Chondrocyte (in vitro differentiated cells): Measurements from ENCODE around the gene NUDT3. TPM values are rescaled to one million over a fixed set of nuclear protein-coding genes. Genes with fewer than 3 reads are reported as not detected.

Experiments used
- DNase-seq: peaks from one replicate; pipeline ENCODE4 v3.0.0; 2021; ENCODE audit warnings: mixed read lengths, low spot score
- H3K27ac Mint-ChIP-seq: one replicate; pipeline ENCODE4 v1.8.0; 2021; ENCODE audit warnings: mild to moderate bottlenecking, moderate library complexity, mixed read lengths; ENCODE audit not compliant: unreplicated experiment
- H3K27me3 Mint-ChIP-seq: 2 replicates; pipeline ENCODE4 v1.8.0; 2021; ENCODE audit warnings: low read depth, mixed read lengths
- H3K36me3 Mint-ChIP-seq: 2 replicates; pipeline ENCODE4 v1.8.0; 2021; ENCODE audit warnings: low read depth, mixed read lengths
- H3K4me1 Mint-ChIP-seq: 2 replicates; pipeline ENCODE4 v1.8.0; 2021; ENCODE audit warnings: low read depth, mild to moderate bottlenecking, mixed read lengths
- H3K4me3 Mint-ChIP-seq: one replicate; pipeline ENCODE4 v1.8.0; 2021; ENCODE audit warnings: mild to moderate bottlenecking, moderate library complexity, mixed read lengths; ENCODE audit not compliant: unreplicated experiment
- H3K9me3 Mint-ChIP-seq: 2 replicates; pipeline ENCODE4 v1.8.0; 2021; ENCODE audit warnings: low read depth, mixed read lengths
- CTCF ChIP-seq: fragments of 200-600 bp; sonication (generic); IDR thresholded peaks from 2 replicates; pipeline ENCODE4 v1.5.0; 2021; ENCODE audit warnings: antibody characterized with exemption, mild to moderate bottlenecking, moderate library complexity
- total RNA-seq: library from RNA; stranded (reverse); gene quantifications from 3 replicates; pipeline ENCODE4 v1.2.1, GENCODE V29; 2021

The NUDT3 gene
- total RNA-seq, 1 donor from 2014 or later, result 22.0 TPM

GRCh38 chr6:34237722-34238584, 154.5 kb downstream of the NUDT3 start:
- DNase-seq, result peak; percentile 63
- Mint-ChIP-seq H3K36me3 (peaks cover 1% of the 10 kb centered on the region), H3K4me1 (peaks cover 14% of the 10 kb centered on the region), H3K27me3 (no peaks in the 10 kb centered on the region), H3K27ac (no peak overlapping the region), H3K4me3 (peak overlapping the region; percentile 65), H3K9me3 (no peaks in the 10 kb centered on the region)
- TF ChIP-seq CTCF, result peak; percentile 65

DNA sequence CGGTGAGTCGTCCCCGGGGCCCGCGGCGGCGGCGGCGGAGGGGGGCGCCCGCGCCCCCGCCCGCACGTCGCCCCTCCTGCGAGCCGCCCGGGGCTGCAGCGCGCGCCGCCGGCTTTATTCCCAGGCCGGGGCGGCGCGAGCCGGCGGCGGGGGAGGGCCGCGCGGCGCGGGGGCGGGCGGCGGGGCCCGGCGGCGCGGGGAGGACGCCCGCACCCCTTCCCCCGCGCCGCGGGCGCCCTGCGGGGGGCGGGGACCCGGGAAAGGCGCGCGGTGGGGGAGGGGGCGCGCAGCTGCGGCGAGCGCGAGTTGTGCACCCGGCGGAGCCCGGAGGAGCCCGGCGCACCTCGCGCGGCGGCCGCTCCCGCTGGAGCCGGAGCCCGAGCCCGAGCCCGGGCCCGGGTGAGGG, 155.2 kb downstream of the NUDT3 start:
- no peak overlapping the region for H3K4me3 Mint-ChIP-seq
- no peak overlapping the region for H3K27ac Mint-ChIP-seq
- DNase-seq, result no peak
- H3K36me3 Mint-ChIP-seq, result peaks cover 1% of the 10 kb centered on the region
- peaks cover 9% of the 10 kb centered on the region for H3K4me1 Mint-ChIP-seq
- H3K27me3 Mint-ChIP-seq, result no peaks in the 10 kb centered on the region
- no peak for TF ChIP-seq CTCF
- H3K9me3 Mint-ChIP-seq, result no peaks in the 10 kb centered on the region

DNA sequence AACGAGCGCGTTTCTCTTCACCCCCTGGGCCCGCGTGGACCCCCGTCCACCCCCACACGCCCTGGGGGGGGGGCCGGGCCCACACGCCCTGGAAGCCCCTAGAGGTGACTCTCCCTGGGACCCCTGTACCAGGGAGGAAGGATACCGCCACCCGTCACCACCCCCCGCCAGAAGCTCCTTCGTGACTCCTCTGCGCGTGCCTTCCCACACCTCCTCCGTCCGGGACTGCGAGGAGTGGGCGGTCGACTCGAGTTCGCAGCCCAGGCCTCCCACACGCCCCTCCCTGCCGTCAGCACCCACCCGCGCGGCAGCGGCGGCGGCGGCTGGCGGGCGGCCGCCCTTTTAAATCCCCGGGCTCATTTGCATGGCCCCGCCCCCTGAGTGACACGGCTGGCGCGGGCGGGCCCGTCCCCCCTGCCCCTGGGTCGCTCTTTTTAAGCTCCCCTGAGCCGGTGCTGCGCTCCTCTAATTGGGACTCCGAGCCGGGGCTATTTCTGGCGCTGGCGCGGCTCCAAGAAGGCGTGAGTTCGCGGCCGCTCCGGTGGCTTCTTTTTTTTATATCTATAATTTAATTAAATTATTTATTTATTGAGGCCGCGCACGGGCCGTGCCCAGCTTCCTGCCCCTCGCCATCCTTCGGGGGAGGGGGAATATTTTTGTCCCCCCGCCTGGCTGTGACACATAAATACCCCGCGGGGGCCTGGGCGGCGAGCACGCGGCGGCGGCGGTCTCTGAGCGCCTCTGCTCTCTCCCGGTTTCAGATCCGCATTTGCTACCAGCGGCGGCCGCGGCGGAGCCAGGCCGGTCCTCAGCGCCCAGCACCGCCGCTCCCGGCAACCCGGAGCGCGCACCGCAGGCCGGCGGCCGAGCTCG, 155.8 kb downstream of the NUDT3 start, which contains the start of gene HMGA1:
TSS of gene HMGA1 (plus strand) at position 431 of the 873 bp plus-strand sequence. CDS start 3,908 bp downstream, outside the sequence.
- H3K4me3 Mint-ChIP-seq, result peak within 1 kb of the TSS; percentile 65
- H3K27me3 Mint-ChIP-seq, result no peaks in the 10 kb centered on the region
- DNase-seq, result peak; percentile 74
- H3K4me1 Mint-ChIP-seq, result peaks cover 9% of the 10 kb centered on the region
- TF ChIP-seq CTCF, result no peak
- H3K9me3 Mint-ChIP-seq, result no peaks in the 10 kb centered on the region
- peaks cover 1% of the 10 kb centered on the region for H3K36me3 Mint-ChIP-seq
- peak within 1 kb of the TSS; percentile 65 for H3K27ac Mint-ChIP-seq

DNA sequence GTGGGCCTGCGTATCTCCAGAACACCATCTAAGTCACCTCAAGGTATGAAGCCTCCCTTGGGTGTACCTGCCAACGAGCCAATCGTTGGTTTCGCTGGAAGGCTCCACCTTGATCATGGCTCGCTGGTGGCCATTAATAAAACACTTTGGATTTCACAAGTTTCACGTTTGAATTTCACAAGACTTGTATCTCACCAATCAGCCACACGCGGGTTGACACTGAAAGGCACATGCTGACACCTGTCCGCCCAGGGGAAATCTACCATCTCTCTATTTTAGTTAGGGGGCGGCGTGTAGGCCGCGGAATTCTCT, 156.4 kb downstream of the NUDT3 start:
- TF ChIP-seq CTCF, result no peak
- peak overlapping the region; percentile 65 for H3K27ac Mint-ChIP-seq
- H3K9me3 Mint-ChIP-seq, result no peaks in the 10 kb centered on the region
- peaks cover 9% of the 10 kb centered on the region for H3K4me1 Mint-ChIP-seq
- no peak for DNase-seq
- no peaks in the 10 kb centered on the region for H3K36me3 Mint-ChIP-seq
- peak overlapping the region; percentile 65 for H3K4me3 Mint-ChIP-seq
- no peaks in the 10 kb centered on the region for H3K27me3 Mint-ChIP-seq
